Glutamatergic neuron (in vitro differentiated cells): ENCODE measurements around the gene PCED1B. TPM values are rescaled to one million over a fixed set of nuclear protein-coding genes. Genes with fewer than 3 reads are reported as not detected.
A peak's percentile ranks its signal among the peaks of the same experiment; 100 is the strongest.

Experiments used
- DNase-seq: peaks from one replicate; pipeline ENCODE4 v3.0.0; 2022
- H3K27ac Mint-ChIP-seq: one replicate; pipeline ENCODE4 v1.8.0; 2020; ENCODE audit warnings: mild to moderate bottlenecking, mixed read lengths, inconsistent platforms; ENCODE audit not compliant: unreplicated experiment
- H3K27me3 Mint-ChIP-seq: one replicate; pipeline ENCODE4 v1.8.0; 2020; ENCODE audit warnings: mild to moderate bottlenecking, moderate library complexity, mixed read lengths, inconsistent platforms; ENCODE audit not compliant: unreplicated experiment
- H3K36me3 Mint-ChIP-seq: one replicate; pipeline ENCODE4 v1.8.0; 2020; ENCODE audit warnings: mild to moderate bottlenecking, mixed read lengths, inconsistent platforms; ENCODE audit not compliant: unreplicated experiment
- H3K4me1 Mint-ChIP-seq: one replicate; pipeline ENCODE4 v1.8.0; 2020; ENCODE audit warnings: mild to moderate bottlenecking, low read depth, mixed read lengths, inconsistent platforms; ENCODE audit not compliant: unreplicated experiment
- H3K4me3 Mint-ChIP-seq: one replicate; pipeline ENCODE4 v1.8.0; 2020; ENCODE audit warnings: mild to moderate bottlenecking, mixed read lengths, inconsistent platforms; ENCODE audit not compliant: unreplicated experiment
- H3K9me3 Mint-ChIP-seq: one replicate; pipeline ENCODE4 v1.8.0; 2020; ENCODE audit warnings: mild to moderate bottlenecking, moderate library complexity, mixed read lengths, inconsistent platforms; ENCODE audit not compliant: unreplicated experiment
- CTCF ChIP-seq: fragments of 200-600 bp; sonication (generic); IDR thresholded peaks from one replicate; pipeline ENCODE4 v1.5.0; 2021; ENCODE audit not compliant: partially characterized antibody, unreplicated experiment
- total RNA-seq: library from RNA; stranded (reverse); fragmentation: NEBNext Ultra II Directional; extraction: Animal tissue kit (Norgen Biotek cat#: 25700); gene quantifications from one replicate; pipeline ENCODE4 v1.2.1, GENCODE V29; 2021; ENCODE audit not compliant: unreplicated experiment

PCED1B gene
- total RNA-seq, 1 donor from 2014 or later, result 0.27 TPM

- H3K27me3 Mint-ChIP-seq, result peaks cover 3% of the 10 kb centered on the region
- no peak for DNase-seq
- peak overlapping the region; percentile 88 for H3K27ac Mint-ChIP-seq
- H3K4me1 Mint-ChIP-seq, result peaks cover 15% of the 10 kb centered on the region
- TF ChIP-seq CTCF, result no peak
- H3K36me3 Mint-ChIP-seq, result no peaks in the 10 kb centered on the region
- H3K4me3 Mint-ChIP-seq, result peak overlapping the region; percentile 34
- H3K9me3 Mint-ChIP-seq, result no peaks in the 10 kb centered on the region
Observed at GRCh38 chr12:47224563-47225133, 145.2 kb downstream of the PCED1B start.

- Mint-ChIP-seq H3K27me3 (peaks cover 3% of the 10 kb centered on the region), H3K9me3 (no peaks in the 10 kb centered on the region), H3K4me1 (peaks cover 15% of the 10 kb centered on the region), H3K27ac (no peak overlapping the region), H3K36me3 (no peaks in the 10 kb centered on the region), H3K4me3 (no peak overlapping the region)
- no peak for DNase-seq
- no peak for TF ChIP-seq CTCF
Observed at GRCh38 chr12:47225356-47225755, 145.9 kb downstream of the PCED1B start.

GRCh38 chr12:47226199-47226598 is 146.8 kb downstream of the PCED1B start:
- Mint-ChIP-seq H3K4me1 (peaks cover 15% of the 10 kb centered on the region), H3K36me3 (no peaks in the 10 kb centered on the region), H3K27ac (no peak overlapping the region), H3K9me3 (no peaks in the 10 kb centered on the region), H3K27me3 (peaks cover 3% of the 10 kb centered on the region), H3K4me3 (no peak overlapping the region)
- no peak for DNase-seq
- TF ChIP-seq CTCF, result no peak

GRCh38 chr12:47228802-47229201 is 149.4 kb downstream of the PCED1B start:
- Mint-ChIP-seq H3K4me1 (peaks cover 7% of the 10 kb centered on the region), H3K4me3 (no peak overlapping the region)
- DNase-seq, result no peak

More at GRCh38 chr12:47228802-47229201, 149.4 kb downstream of the PCED1B start:
- Mint-ChIP-seq H3K27me3 (peaks cover 3% of the 10 kb centered on the region), H3K27ac (no peak overlapping the region), H3K36me3 (no peaks in the 10 kb centered on the region), H3K9me3 (no peaks in the 10 kb centered on the region)
- no peak for TF ChIP-seq CTCF
